Measurements from ENCODE around the gene CHRNA7. TPM values are rescaled to one million over a fixed set of nuclear protein-coding genes. Genes with fewer than 3 reads are reported as not detected.

The CHRNA7 gene
- total and polyA plus RNA-seq, 10 of the 15 experiments (the other 5 are each of a cell fraction or from before 2014, with no cell fraction given): 0.06 to 0.15 (median 0.12) TPM; not detected in 7

DNA sequence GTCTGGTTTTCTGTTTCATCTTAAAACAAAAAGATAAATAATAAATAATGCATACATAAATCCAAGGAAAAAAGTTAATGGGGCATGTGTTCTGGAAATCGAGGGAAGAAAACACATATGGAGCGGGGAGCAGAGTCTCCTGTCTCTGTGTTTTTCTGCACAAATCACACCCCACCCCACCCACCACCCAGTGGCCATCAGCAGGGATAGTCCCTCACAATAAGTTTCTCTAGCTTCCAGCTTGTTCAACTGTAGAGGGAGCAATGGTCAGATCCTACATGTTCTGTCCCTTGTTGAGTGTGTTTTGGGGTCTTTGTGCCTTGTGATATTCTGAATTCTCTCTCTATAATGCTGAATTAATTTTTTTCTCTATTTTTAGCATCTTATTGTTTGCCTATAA, 26.8 kb upstream of the CHRNA7 start:
- POLR2A ChIA-PET: no interaction called here
- H3K9me3 ChIP-seq (replicated peaks; ENCODE audit: control insufficient read depth, insufficient read depth, low read length): no peaks in the 10 kb centered on the region
- no TSS peak for BruUV-seq (replicated peaks)
- DNase-seq (ENCODE audit: low read depth, low spot score) (no peak), FAIRE-seq (no peak), ATAC-seq (no peak)
- SMC1A ChIA-PET (ENCODE audit: uncharacterized antibody, unreplicated experiment): no interaction called here
- H3K27me3 ChIP-seq (replicated peaks in 1 of 2; ENCODE audit: control insufficient read depth in 2 of 2, insufficient read depth in 2 of 2, low read length in 1 of 2): no peaks in the 10 kb centered on the region
- no peak overlapping the region for H3K4me2 ChIP-seq (ENCODE audit: control insufficient read depth, insufficient read depth)
- H4K20me1 ChIP-seq (ENCODE audit: control insufficient read depth, insufficient read depth): no peaks in the 10 kb centered on the region
- CTCF ChIA-PET: no interaction called here
- RAD21 ChIA-PET (ENCODE audit: unreplicated experiment): no interaction called here
- no peaks in the 10 kb centered on the region for H3K79me2 ChIP-seq (ENCODE audit: control insufficient read depth, insufficient read depth, low read length)
- 4% methylated on average over 2 of the region's 2 CpGs for WGBS (ENCODE audit: insufficient coverage, insufficient replicate concordance, low lambda C conversion rate, missing lambda C conversion rate)
- H3K4me3 ChIP-seq: no peak overlapping the region
- H3K4me1 ChIP-seq (ENCODE audit: control insufficient read depth, insufficient read depth, low read length): no peaks in the 10 kb centered on the region
- no peak overlapping the region for H3K27ac ChIP-seq (ENCODE audit: control insufficient read depth, insufficient read depth)
- TF ChIP-seq, protein P1, sequence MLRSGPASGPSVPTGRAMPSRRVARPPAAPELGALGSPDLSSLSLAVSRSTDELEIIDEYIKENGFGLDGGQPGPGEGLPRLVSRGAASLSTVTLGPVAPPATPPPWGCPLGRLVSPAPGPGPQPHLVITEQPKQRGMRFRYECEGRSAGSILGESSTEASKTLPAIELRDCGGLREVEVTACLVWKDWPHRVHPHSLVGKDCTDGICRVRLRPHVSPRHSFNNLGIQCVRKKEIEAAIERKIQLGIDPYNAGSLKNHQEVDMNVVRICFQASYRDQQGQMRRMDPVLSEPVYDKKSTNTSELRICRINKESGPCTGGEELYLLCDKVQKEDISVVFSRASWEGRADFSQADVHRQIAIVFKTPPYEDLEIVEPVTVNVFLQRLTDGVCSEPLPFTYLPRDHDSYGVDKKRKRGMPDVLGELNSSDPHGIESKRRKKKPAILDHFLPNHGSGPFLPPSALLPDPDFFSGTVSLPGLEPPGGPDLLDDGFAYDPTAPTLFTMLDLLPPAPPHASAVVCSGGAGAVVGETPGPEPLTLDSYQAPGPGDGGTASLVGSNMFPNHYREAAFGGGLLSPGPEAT (IDR thresholded peaks at IDR 0.05; ENCODE audit: low read depth): no peak
- TF ChIP-seq POLR2AphosphoS2 (IDR thresholded peaks at IDR 0.05; ENCODE audit: low read depth, low read length): no peak
- no peak for TF ChIP-seq TAF1 (IDR thresholded peaks at IDR 0.05; ENCODE audit: borderline replicate concordance, low read depth, low read length)
- no peak for TF ChIP-seq GABPA (IDR thresholded peaks at IDR 0.05; ENCODE audit: low read depth)
- TF ChIP-seq EZH2 (IDR thresholded peaks at IDR 0.05; ENCODE audit: borderline replicate concordance, control insufficient read depth, low read depth, low read length): no peak
- in situ Hi-C loops (cut with MboI) (no loop called here), intact Hi-C loops (cut with micrococcal nuclease; ENCODE audit: unreplicated experiment) (no loop called here)
- H3K36me3 ChIP-seq (ENCODE audit: control insufficient read depth in 2 of 2, insufficient read depth in 2 of 2, low read length in 1 of 2): no peaks in the 10 kb centered on the region
- H2AFZ ChIP-seq (ENCODE audit: control insufficient read depth, low read depth, low read length): no peak overlapping the region
- no peak overlapping the region for H3K9ac ChIP-seq (ENCODE audit: control insufficient read depth, insufficient read depth, low read length)

DNA sequence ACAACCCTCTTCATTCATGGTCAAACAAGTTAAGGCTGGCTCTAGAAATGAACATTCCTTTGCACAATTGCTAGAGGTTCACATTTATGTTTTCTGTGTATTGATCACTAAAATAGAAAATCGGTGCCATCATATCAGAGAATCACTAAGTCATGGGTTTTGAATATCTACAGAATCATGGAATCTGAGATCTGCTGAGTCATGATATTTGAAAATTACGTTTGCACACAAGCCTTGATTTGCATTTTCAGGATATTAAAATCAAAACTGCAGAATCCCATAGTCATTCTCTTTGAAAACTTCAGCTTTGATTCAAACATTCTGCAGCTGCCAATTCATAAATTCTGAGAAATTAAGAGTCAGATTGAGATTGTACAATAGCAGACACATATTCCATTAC, 26.1 kb upstream of the CHRNA7 start:
- SMC1A ChIA-PET (ENCODE audit: uncharacterized antibody, unreplicated experiment): no interaction called here
- intact Hi-C loops (cut with micrococcal nuclease; ENCODE audit: unreplicated experiment): no loop called here
- Histone ChIP-seq H3K4me3 (no peak overlapping the region), H2AFZ (ENCODE audit: control insufficient read depth, low read depth, low read length) (no peak overlapping the region), H3K36me3 (ENCODE audit: control insufficient read depth in 2 of 2, insufficient read depth in 2 of 2, low read length in 1 of 2) (no peaks in the 10 kb centered on the region), H3K79me2 (ENCODE audit: control insufficient read depth, insufficient read depth, low read length) (no peaks in the 10 kb centered on the region), H4K20me1 (ENCODE audit: control insufficient read depth, insufficient read depth) (no peaks in the 10 kb centered on the region), H3K27me3 (replicated peaks in 1 of 2; ENCODE audit: control insufficient read depth in 2 of 2, insufficient read depth in 2 of 2, low read length in 1 of 2) (no peaks in the 10 kb centered on the region), H3K27ac (ENCODE audit: control insufficient read depth, insufficient read depth) (no peak overlapping the region), H3K4me1 (ENCODE audit: control insufficient read depth, insufficient read depth, low read length) (no peaks in the 10 kb centered on the region), H3K4me2 (ENCODE audit: control insufficient read depth, insufficient read depth) (no peak overlapping the region), H3K9ac (ENCODE audit: control insufficient read depth, insufficient read depth, low read length) (no peak overlapping the region), H3K9me3 (replicated peaks; ENCODE audit: control insufficient read depth, insufficient read depth, low read length) (no peaks in the 10 kb centered on the region)
- RAD21 ChIA-PET (ENCODE audit: unreplicated experiment): no interaction called here
- WGBS (ENCODE audit: insufficient coverage, insufficient replicate concordance, low lambda C conversion rate, missing lambda C conversion rate): 2% methylated on average over 2 of the region's 2 CpGs
- ATAC-seq (no peak), FAIRE-seq (no peak), DNase-seq (ENCODE audit: low read depth, low spot score) (no peak)
- CTCF ChIA-PET: no interaction called here
- in situ Hi-C loops (cut with MboI): no loop called here
- POLR2A ChIA-PET: no interaction called here
- no TSS peak for BruUV-seq (replicated peaks)
- TF ChIP-seq, protein P2, sequence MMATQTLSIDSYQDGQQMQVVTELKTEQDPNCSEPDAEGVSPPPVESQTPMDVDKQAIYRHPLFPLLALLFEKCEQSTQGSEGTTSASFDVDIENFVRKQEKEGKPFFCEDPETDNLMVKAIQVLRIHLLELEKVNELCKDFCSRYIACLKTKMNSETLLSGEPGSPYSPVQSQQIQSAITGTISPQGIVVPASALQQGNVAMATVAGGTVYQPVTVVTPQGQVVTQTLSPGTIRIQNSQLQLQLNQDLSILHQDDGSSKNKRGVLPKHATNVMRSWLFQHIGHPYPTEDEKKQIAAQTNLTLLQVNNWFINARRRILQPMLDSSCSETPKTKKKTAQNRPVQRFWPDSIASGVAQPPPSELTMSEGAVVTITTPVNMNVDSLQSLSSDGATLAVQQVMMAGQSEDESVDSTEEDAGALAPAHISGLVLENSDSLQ (IDR thresholded peaks at IDR 0.05): no peak
- TF ChIP-seq NR2F1 (conservative IDR thresholded peaks at IDR 0.05): no peak
- TF ChIP-seq SMAD5 (IDR thresholded peaks at IDR 0.05; ENCODE audit: low read depth): no peak
- TF ChIP-seq CHD1 (IDR thresholded peaks at IDR 0.05; ENCODE audit: low read depth, low read length): no peak
- no peak for TF ChIP-seq NFXL1 (IDR thresholded peaks at IDR 0.05; ENCODE audit: borderline replicate concordance)
- TF ChIP-seq, protein P3, sequence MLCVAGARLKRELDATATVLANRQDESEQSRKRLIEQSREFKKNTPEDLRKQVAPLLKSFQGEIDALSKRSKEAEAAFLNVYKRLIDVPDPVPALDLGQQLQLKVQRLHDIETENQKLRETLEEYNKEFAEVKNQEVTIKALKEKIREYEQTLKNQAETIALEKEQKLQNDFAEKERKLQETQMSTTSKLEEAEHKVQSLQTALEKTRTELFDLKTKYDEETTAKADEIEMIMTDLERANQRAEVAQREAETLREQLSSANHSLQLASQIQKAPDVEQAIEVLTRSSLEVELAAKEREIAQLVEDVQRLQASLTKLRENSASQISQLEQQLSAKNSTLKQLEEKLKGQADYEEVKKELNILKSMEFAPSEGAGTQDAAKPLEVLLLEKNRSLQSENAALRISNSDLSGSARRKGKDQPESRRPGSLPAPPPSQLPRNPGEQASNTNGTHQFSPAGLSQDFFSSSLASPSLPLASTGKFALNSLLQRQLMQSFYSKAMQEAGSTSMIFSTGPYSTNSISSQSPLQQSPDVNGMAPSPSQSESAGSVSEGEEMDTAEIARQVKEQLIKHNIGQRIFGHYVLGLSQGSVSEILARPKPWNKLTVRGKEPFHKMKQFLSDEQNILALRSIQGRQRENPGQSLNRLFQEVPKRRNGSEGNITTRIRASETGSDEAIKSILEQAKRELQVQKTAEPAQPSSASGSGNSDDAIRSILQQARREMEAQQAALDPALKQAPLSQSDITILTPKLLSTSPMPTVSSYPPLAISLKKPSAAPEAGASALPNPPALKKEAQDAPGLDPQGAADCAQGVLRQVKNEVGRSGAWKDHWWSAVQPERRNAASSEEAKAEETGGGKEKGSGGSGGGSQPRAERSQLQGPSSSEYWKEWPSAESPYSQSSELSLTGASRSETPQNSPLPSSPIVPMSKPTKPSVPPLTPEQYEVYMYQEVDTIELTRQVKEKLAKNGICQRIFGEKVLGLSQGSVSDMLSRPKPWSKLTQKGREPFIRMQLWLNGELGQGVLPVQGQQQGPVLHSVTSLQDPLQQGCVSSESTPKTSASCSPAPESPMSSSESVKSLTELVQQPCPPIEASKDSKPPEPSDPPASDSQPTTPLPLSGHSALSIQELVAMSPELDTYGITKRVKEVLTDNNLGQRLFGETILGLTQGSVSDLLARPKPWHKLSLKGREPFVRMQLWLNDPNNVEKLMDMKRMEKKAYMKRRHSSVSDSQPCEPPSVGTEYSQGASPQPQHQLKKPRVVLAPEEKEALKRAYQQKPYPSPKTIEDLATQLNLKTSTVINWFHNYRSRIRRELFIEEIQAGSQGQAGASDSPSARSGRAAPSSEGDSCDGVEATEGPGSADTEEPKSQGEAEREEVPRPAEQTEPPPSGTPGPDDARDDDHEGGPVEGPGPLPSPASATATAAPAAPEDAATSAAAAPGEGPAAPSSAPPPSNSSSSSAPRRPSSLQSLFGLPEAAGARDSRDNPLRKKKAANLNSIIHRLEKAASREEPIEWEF (IDR thresholded peaks at IDR 0.05; ENCODE audit: insufficient replicate concordance, low read depth, low read length): no peak

Measured in GM12878 (cell line).